Activated B cell treated with CpG ODN at 0.5 μM for 24 hours (primary cell): ENCODE data around the gene UFSP2. TPM values are rescaled to one million over a fixed set of nuclear protein-coding genes. Genes with fewer than 3 reads are reported as not detected.
"Not testable (repeated sequence)": the region's sequence is repeated elsewhere in the genome, so short reads cannot be mapped to it uniquely, and the experiment has no call there.

ENCODE experiments used
- ATAC-seq: fragments of 200-7000 bp; cut with Tn5 transposase; one replicate; pipeline ENCODE4 v1.10.0; 2021; ENCODE audit warnings: low read depth, mild to moderate bottlenecking, moderate library complexity
- CTCF ChIA-PET: fragments of 350-600 bp; sonication (Branson Sonifier 250); formaldehyde crosslinking; loops from one replicate; lab custom pipeline; 2021; ENCODE audit warnings: antibody characterized with exemption; lab: Charles Lee
- POLR2A ChIA-PET: fragments of 350-600 bp; sonication (Branson Sonifier 250); formaldehyde crosslinking; loops from one replicate; lab custom pipeline; 2021; ENCODE audit warnings: antibody characterized with exemption; lab: Charles Lee
- DNase-seq: peaks from one replicate; pipeline ENCODE4 v3.0.0; 2022
- H3K27ac Mint-ChIP-seq: one replicate; pipeline ENCODE4 v1.8.0; 2020; ENCODE audit warnings: mixed read lengths
- H3K27me3 Mint-ChIP-seq: one replicate; pipeline ENCODE4 v1.8.0; 2021; ENCODE audit warnings: mixed read lengths
- H3K36me3 Mint-ChIP-seq: one replicate; pipeline ENCODE4 v1.8.0; 2021; ENCODE audit warnings: low read depth, mixed read lengths
- H3K4me1 Mint-ChIP-seq: one replicate; pipeline ENCODE4 v1.8.0; 2021; ENCODE audit warnings: mixed read lengths
- H3K4me3 Mint-ChIP-seq: one replicate; pipeline ENCODE4 v1.8.0; 2020; ENCODE audit warnings: mild to moderate bottlenecking, mixed read lengths
- H3K9me3 Mint-ChIP-seq: one replicate; pipeline ENCODE4 v1.8.0; 2020; ENCODE audit warnings: mixed read lengths
- CTCF ChIP-seq: fragments of 200-600 bp; IDR thresholded peaks from one replicate; pipeline ENCODE4 v1.8.0; 2022; ENCODE audit warnings: antibody characterized with exemption, mild to moderate bottlenecking
- intact Hi-C: fragments of 100-400 bp; cut with micrococcal nuclease; formaldehyde crosslinking; loops from one replicate; pipeline ENCODE4 v1.15.1; 2024
- total RNA-seq: library from RNA; stranded (reverse); gene quantifications from 2 replicates; pipeline ENCODE4 v1.2.3, GENCODE V29; 2022

Gene UFSP2
- total RNA-seq, 1 donor from 2014 or later = 20.1 TPM

- CTCF ChIA-PET = interaction anchor here (1.5 kb wide), 1 partner anchor 19 kb away, joined by 3 read pairs; no protein-coding TSS in a partner anchor
- ATAC-seq = no peak
- intact Hi-C loops = no loop called here
- Mint-ChIP-seq H3K4me1 (no peaks in the 10 kb centered on the region), H3K36me3 (peaks cover 57% of the 10 kb centered on the region), H3K27me3 (no peaks in the 10 kb centered on the region), H3K27ac (no peak overlapping the region), H3K4me3 (no peak overlapping the region), H3K9me3 (no peaks in the 10 kb centered on the region)
- TF ChIP-seq CTCF = no peak
- DNase-seq = no peak
- POLR2A ChIA-PET = no interaction called here
Measured at GRCh38 chr4:185370268-185370949, 55.4 kb downstream of the UFSP2 start.

GRCh38 chr4:185369731-185370130, 56.0 kb downstream of the UFSP2 start:
- Mint-ChIP-seq H3K9me3 (no peaks in the 10 kb centered on the region), H3K27ac (no peak overlapping the region)

GRCh38 chr4:185364886-185365285, 60.9 kb downstream of the UFSP2 start:
- intact Hi-C loops = no loop called here
- ChIA-PET POLR2A (no interaction called here), CTCF (no interaction called here)
- no peaks in the 10 kb centered on the region for H3K4me1 Mint-ChIP-seq
- ATAC-seq = no peak
- no peak for TF ChIP-seq CTCF
- H3K36me3 Mint-ChIP-seq = peaks cover 59% of the 10 kb centered on the region
- no peaks in the 10 kb centered on the region for H3K9me3 Mint-ChIP-seq
- no peak for DNase-seq
- H3K4me3 Mint-ChIP-seq = no peak overlapping the region
- H3K27ac Mint-ChIP-seq = no peak overlapping the region
- H3K27me3 Mint-ChIP-seq = no peaks in the 10 kb centered on the region

More at GRCh38 chr4:185369731-185370130, 56.0 kb downstream of the UFSP2 start:
- intact Hi-C loops = no loop called here
- Mint-ChIP-seq H3K4me3 (no peak overlapping the region), H3K27me3 (no peaks in the 10 kb centered on the region), H3K36me3 (peaks cover 57% of the 10 kb centered on the region), H3K4me1 (no peaks in the 10 kb centered on the region)
- CTCF ChIA-PET = interaction anchor here (1.5 kb wide), 1 partner anchor 18 kb away, joined by 3 read pairs; no protein-coding TSS in a partner anchor
- POLR2A ChIA-PET = no interaction called here
- no peak for TF ChIP-seq CTCF
- no peak for DNase-seq
- no peak for ATAC-seq

GRCh38 chr4:185363251-185363650, 62.5 kb downstream of the UFSP2 start:
- Mint-ChIP-seq H3K27me3 (no peaks in the 10 kb centered on the region), H3K9me3 (no peaks in the 10 kb centered on the region), H3K4me3 (no peak overlapping the region), H3K27ac (no peak overlapping the region), H3K4me1 (peaks cover 2% of the 10 kb centered on the region), H3K36me3 (peaks cover 58% of the 10 kb centered on the region)
- POLR2A ChIA-PET = no interaction called here
- CTCF ChIA-PET = no interaction called here
- ATAC-seq (no peak), DNase-seq (no peak)
- no peak for TF ChIP-seq CTCF
- intact Hi-C loops = no loop called here

GRCh38 chr4:185362570-185362969, 63.2 kb downstream of the UFSP2 start:
- H3K27ac Mint-ChIP-seq, H3K9me3 Mint-ChIP-seq, DNase-seq, H3K27me3 Mint-ChIP-seq, H3K4me3 Mint-ChIP-seq, ATAC-seq, intact Hi-C loops, H3K4me1 Mint-ChIP-seq, POLR2A ChIA-PET: not testable (repeated sequence)
- H3K36me3 Mint-ChIP-seq = peaks cover 57% of the 10 kb centered on the region
- CTCF ChIA-PET = interaction anchor here (0.7 kb wide), 1 partner anchor 494 kb away, joined by 4 read pairs; no protein-coding TSS in a partner anchor
